OCI-LY7 (cell line): Measurements from ENCODE around the gene ZFYVE9. TPM values are rescaled to one million over a fixed set of nuclear protein-coding genes. Genes with fewer than 3 reads are reported as not detected.
"Not testable (repeated sequence)": the region's sequence is repeated elsewhere in the genome, so short reads cannot be mapped to it uniquely, and the experiment has no call there.

ENCODE experiments used
- BruUV-seq: library from RNA; stranded (reverse); fragments of 400-500 nt; replicated peaks from 2 replicates; lab custom pipeline; 2021; lab: Mats Ljungman, UMichigan
- CTCF ChIA-PET: fragments of 300-600 bp; sonication (Branson Sonifier 250); formaldehyde crosslinking; loops from one replicate; lab custom pipeline; 2022; ENCODE audit warnings: antibody characterized with exemption; ENCODE audit not compliant: unreplicated experiment; lab: Charles Lee
- POLR2A ChIA-PET: fragments of 300-600 bp; sonication (Branson Sonifier 250); formaldehyde crosslinking; loops from one replicate; lab custom pipeline; 2022; ENCODE audit warnings: antibody characterized with exemption; lab: Charles Lee
- DNase-seq: peaks from one replicate; pipeline ENCODE4 v3.0.0-alpha.2; 2015; ENCODE audit warnings: low spot score
- H2AFZ ChIP-seq: fragments of 200-600 bp; sonication (generic), shearing (Covaris generic); 2 replicates; pipeline ENCODE4 v1.6.1; 2014; ENCODE audit warnings: mild to moderate bottlenecking, antibody characterized with exemption, low read length, moderate library complexity
- H3K27ac ChIP-seq: fragments of 200-600 bp; sonication (generic); 2 replicates; pipeline ENCODE4 v1.5.1; 2014; ENCODE audit warnings: mixed run types, low read depth, mild to moderate bottlenecking, moderate library complexity, low read length, inconsistent platforms; ENCODE audit not compliant: poor library complexity, severe bottlenecking
- H3K36me3 ChIP-seq: fragments of 200-600 bp; sonication (generic); 2 replicates; pipeline ENCODE4 v1.6.1; 2014; ENCODE audit warnings: mild to moderate bottlenecking, antibody characterized with exemption, low read length, moderate library complexity, mixed read lengths; ENCODE audit not compliant: insufficient read depth
- H3K4me1 ChIP-seq: fragments of 200-600 bp; sonication (generic); 2 replicates; pipeline ENCODE4 v1.5.1; 2014; ENCODE audit warnings: mild to moderate bottlenecking, low read length; ENCODE audit not compliant: insufficient read depth, poor library complexity, severe bottlenecking
- H3K4me2 ChIP-seq: fragments of 200-600 bp; sonication (generic); 2 replicates; pipeline ENCODE4 v1.6.1; 2014; ENCODE audit warnings: mild to moderate bottlenecking, low read length
- H3K4me3 ChIP-seq: fragments of 200-600 bp; sonication (generic); 2 replicates; pipeline ENCODE4 v1.5.1; 2014; ENCODE audit warnings: mild to moderate bottlenecking, low read depth, low read length; ENCODE audit not compliant: poor library complexity, severe bottlenecking
- H3K79me2 ChIP-seq: fragments of 200-600 bp; sonication (generic); 2 replicates; pipeline ENCODE4 v1.6.1; 2016; ENCODE audit warnings: low read depth, mild to moderate bottlenecking, low read length, moderate library complexity, mixed read lengths; ENCODE audit not compliant: insufficient read depth
- H3K9me2 ChIP-seq: fragments of 200-600 bp; sonication (generic); 2 replicates; pipeline ENCODE4 v1.6.1; 2016; ENCODE audit warnings: mild to moderate bottlenecking, low read length, mixed read lengths; ENCODE audit not compliant: insufficient read depth
- H3K9me3 ChIP-seq: fragments of 200-600 bp; sonication (generic); 2 replicates; pipeline ENCODE4 v1.6.1; 2014; ENCODE audit warnings: mild to moderate bottlenecking, mixed run types, low read length, mixed read lengths
- H4K20me1 ChIP-seq: fragments of 200-600 bp; sonication (generic); 2 replicates; pipeline ENCODE4 v1.6.1; 2014; ENCODE audit warnings: mild to moderate bottlenecking, antibody characterized with exemption, low read length, moderate library complexity, mixed read lengths; ENCODE audit not compliant: insufficient read depth
- EZH2phosphoT487 ChIP-seq: fragments of 200-600 bp; sonication (generic); IDR thresholded peaks from 2 replicates; pipeline ENCODE4 v1.6.1; 2018; ENCODE audit warnings: low read depth, borderline replicate concordance, mild to moderate bottlenecking, mixed run types, antibody characterized with exemption, low read length, moderate library complexity, mixed read lengths
- intact Hi-C: fragments of 100-400 bp; cut with micrococcal nuclease; formaldehyde crosslinking; loops from one replicate; pipeline ENCODE4 v1.10.0; 2022; ENCODE audit not compliant: unreplicated experiment
- total RNA-seq, 2 experiments: library from RNA; depleted of rRNA in 1 of 2; stranded (reverse); fragments of >200 nt in 1 of 2; shearing (Covaris generic) in 1 of 2; gene quantifications; 2 replicates each; pipeline ENCODE4 v1.2.3, GENCODE V29; 2014 to 2022
- TF ChIP-seq, protein P1 (sequence below): fragments of 200-600 bp; sonication (generic); conservative IDR thresholded peaks from 2 replicates; pipeline ENCODE4 v1.5.1; 2014; ENCODE audit warnings: mild to moderate bottlenecking, antibody characterized with exemption, low read length, moderate library complexity, mixed read lengths

The ZFYVE9 gene
- total RNA-seq, 2 experiments from 2014 or later: 3.7 to 5.6 TPM

DNA sequence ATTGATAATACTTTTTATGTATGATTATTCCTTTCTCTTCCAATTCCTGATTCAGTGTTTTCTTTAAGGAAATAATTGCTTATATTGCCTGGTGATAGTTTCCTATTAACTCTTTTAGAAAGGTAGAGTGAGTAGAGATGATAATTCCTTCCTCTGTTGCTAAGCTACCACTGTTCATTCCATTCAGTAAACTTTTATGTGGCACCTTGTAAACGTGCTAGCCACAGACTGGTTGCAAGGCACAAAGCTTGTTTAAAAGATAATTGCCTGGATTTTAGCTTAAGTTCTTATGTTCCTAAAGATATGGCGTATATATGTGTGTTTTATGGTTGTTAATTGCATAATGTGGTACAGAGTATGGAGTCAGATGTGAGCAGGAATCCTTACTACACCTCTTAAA is 3.2 kb downstream of the ZFYVE9 start:
- intact Hi-C loops: no loop called here
- no peaks in the 10 kb centered on the region for H3K36me3 ChIP-seq
- no peak for DNase-seq
- no peak overlapping the region for H3K4me2 ChIP-seq
- CTCF ChIA-PET: no interaction called here
- H3K9me2 ChIP-seq: no peaks in the 10 kb centered on the region
- no peak overlapping the region for H3K4me3 ChIP-seq
- H3K79me2 ChIP-seq: peaks cover 28% of the 10 kb centered on the region; the same call in 1 of the 2 replicates
- H4K20me1 ChIP-seq: no peaks in the 10 kb centered on the region
- TF ChIP-seq, protein P1, sequence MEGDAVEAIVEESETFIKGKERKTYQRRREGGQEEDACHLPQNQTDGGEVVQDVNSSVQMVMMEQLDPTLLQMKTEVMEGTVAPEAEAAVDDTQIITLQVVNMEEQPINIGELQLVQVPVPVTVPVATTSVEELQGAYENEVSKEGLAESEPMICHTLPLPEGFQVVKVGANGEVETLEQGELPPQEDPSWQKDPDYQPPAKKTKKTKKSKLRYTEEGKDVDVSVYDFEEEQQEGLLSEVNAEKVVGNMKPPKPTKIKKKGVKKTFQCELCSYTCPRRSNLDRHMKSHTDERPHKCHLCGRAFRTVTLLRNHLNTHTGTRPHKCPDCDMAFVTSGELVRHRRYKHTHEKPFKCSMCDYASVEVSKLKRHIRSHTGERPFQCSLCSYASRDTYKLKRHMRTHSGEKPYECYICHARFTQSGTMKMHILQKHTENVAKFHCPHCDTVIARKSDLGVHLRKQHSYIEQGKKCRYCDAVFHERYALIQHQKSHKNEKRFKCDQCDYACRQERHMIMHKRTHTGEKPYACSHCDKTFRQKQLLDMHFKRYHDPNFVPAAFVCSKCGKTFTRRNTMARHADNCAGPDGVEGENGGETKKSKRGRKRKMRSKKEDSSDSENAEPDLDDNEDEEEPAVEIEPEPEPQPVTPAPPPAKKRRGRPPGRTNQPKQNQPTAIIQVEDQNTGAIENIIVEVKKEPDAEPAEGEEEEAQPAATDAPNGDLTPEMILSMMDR: no peak
- no peak for TF ChIP-seq EZH2phosphoT487
- no peaks in the 10 kb centered on the region for H3K9me3 ChIP-seq
- no TSS peak for BruUV-seq
- POLR2A ChIA-PET: no interaction called here
- H3K27ac ChIP-seq: no peak overlapping the region
- no peak overlapping the region; the same call in 1 of the 2 replicates for H2AFZ ChIP-seq
- H3K4me1 ChIP-seq: peaks cover 31% of the 10 kb centered on the region

DNA sequence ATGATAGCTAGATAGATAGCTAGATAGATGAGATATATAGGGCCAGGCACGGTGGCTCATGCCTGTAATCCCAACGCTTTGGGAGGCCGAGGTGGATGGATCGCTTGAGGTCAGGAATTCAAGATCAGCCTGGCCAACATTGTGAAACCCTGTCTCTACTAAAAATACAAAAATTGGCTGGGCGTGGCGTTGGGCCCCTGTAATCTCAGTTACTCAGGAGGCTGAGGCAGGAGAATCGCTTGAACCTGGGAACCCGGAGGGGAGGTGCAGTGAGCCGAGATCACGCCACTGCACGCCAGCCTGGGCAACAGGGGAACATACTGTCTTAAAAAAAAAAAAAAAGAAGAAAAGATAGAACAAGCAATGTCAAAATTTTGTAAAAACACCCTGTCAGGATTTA is 8.6 kb downstream of the ZFYVE9 start:
- H3K4me2 ChIP-seq, H3K4me3 ChIP-seq, CTCF ChIA-PET, H3K36me3 ChIP-seq, POLR2A ChIA-PET, BruUV-seq, H3K9me2 ChIP-seq, H3K4me1 ChIP-seq, H4K20me1 ChIP-seq, H3K27ac ChIP-seq, H3K9me3 ChIP-seq, H2AFZ ChIP-seq, intact Hi-C loops, DNase-seq: not testable (repeated sequence)
- H3K79me2 ChIP-seq: peaks cover 14% of the 10 kb centered on the region; the same call in 1 of the 2 replicates

DNA sequence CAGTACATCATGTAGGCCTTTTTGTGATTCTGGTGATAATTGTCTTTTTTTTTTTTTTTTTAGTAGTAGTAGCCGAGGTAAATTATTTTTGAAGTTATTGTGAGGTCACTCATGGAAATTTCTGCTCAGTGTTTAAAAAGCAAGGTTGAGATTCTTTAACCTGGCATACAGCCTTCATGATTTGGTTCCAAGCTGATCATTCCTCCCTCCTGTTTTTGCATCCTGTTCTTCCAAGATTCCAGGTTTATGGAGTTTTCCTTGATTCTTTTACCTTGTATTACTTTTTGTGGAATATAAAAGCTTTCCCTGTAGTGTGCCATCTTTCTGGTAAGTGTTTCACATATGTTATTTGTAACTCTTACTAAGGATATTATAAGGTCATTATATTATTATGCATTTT is 9.1 kb downstream of the ZFYVE9 start:
- H3K9me3 ChIP-seq: no peaks in the 10 kb centered on the region
- CTCF ChIA-PET: no interaction called here
- H3K4me2 ChIP-seq: no peak overlapping the region
- no peak overlapping the region for H3K4me3 ChIP-seq
- no TSS peak for BruUV-seq
- no peaks in the 10 kb centered on the region for H3K36me3 ChIP-seq
- POLR2A ChIA-PET: no interaction called here
- H3K9me2 ChIP-seq: no peaks in the 10 kb centered on the region
- DNase-seq: no peak
- H4K20me1 ChIP-seq: no peaks in the 10 kb centered on the region
- no peak overlapping the region for H3K27ac ChIP-seq
- no peak overlapping the region for H2AFZ ChIP-seq
- H3K79me2 ChIP-seq: peaks cover 9% of the 10 kb centered on the region; the same call in 1 of the 2 replicates
- no peak for TF ChIP-seq EZH2phosphoT487
- TF ChIP-seq, protein P1: no peak
- H3K4me1 ChIP-seq: peaks cover 3% of the 10 kb centered on the region
- intact Hi-C loops: no loop called here
